Measurements from ENCODE around the gene PLCB1. TPM values are rescaled to one million over a fixed set of nuclear protein-coding genes. Genes with fewer than 3 reads are reported as not detected.

The PLCB1 gene
- total RNA-seq, 1 donor from 2014 or later, result 10.7 TPM

- Histone ChIP-seq H3K4me1 (ENCODE audit: insufficient read depth, low read length) (no peaks in the 10 kb centered on the region), H2AFZ (ENCODE audit: low read depth, low read length) (no peak overlapping the region), H3K4me3 (ENCODE audit: insufficient read depth, low read depth, low read length) (no peak overlapping the region), H3K36me3 (ENCODE audit: insufficient read depth, low read length) (no peaks in the 10 kb centered on the region), H3K9me3 (ENCODE audit: insufficient read depth, low read depth, low read length) (no peaks in the 10 kb centered on the region), H4K20me1 (ENCODE audit: insufficient read depth, low read length) (no peaks in the 10 kb centered on the region), H3K79me2 (ENCODE audit: insufficient read depth, low read length) (no peaks in the 10 kb centered on the region), H3K27me3 (ENCODE audit: insufficient read depth, low read length) (no peaks in the 10 kb centered on the region), H3K4me2 (ENCODE audit: low read length) (no peak overlapping the region), H3K9ac (ENCODE audit: low read length) (no peak overlapping the region), H3K27ac (ENCODE audit: low read depth, low read length) (no peak overlapping the region)
- no peak for TF ChIP-seq CTCF (IDR thresholded peaks at IDR 0.05; ENCODE audit: insufficient read depth, low read depth, low read length)
- TF ChIP-seq EZH2 (IDR thresholded peaks at IDR 0.05; ENCODE audit: insufficient read depth, low read length), result no peak
- Mint-ChIP-seq H3K27ac (ENCODE audit: unreplicated experiment) (no peak overlapping the region), H3K4me3 (ENCODE audit: unreplicated experiment) (no peak overlapping the region), H3K27me3 (ENCODE audit: low read depth, unreplicated experiment) (no peaks in the 10 kb centered on the region), H3K4me1 (ENCODE audit: low read depth, unreplicated experiment) (peaks cover 9% of the 10 kb centered on the region), H3K9me3 (ENCODE audit: unreplicated experiment) (no peaks in the 10 kb centered on the region), H3K36me3 (ENCODE audit: low read depth, unreplicated experiment) (no peaks in the 10 kb centered on the region)
- FAIRE-seq (no peak), DNase-seq (ENCODE audit: low read depth) (no peak)
Observed at GRCh38 chr20:8232332-8232731, 100.3 kb downstream of the PLCB1 start.

- Mint-ChIP-seq H3K4me1 (ENCODE audit: low read depth, unreplicated experiment) (peaks cover 4% of the 10 kb centered on the region), H3K4me3 (ENCODE audit: unreplicated experiment) (no peak overlapping the region), H3K36me3 (ENCODE audit: low read depth, unreplicated experiment) (no peaks in the 10 kb centered on the region), H3K9me3 (ENCODE audit: unreplicated experiment) (no peaks in the 10 kb centered on the region), H3K27me3 (ENCODE audit: low read depth, unreplicated experiment) (no peaks in the 10 kb centered on the region), H3K27ac (ENCODE audit: unreplicated experiment) (no peak overlapping the region)
- Histone ChIP-seq H3K36me3 (ENCODE audit: insufficient read depth, low read length) (no peaks in the 10 kb centered on the region), H4K20me1 (ENCODE audit: insufficient read depth, low read length) (no peaks in the 10 kb centered on the region), H3K27me3 (ENCODE audit: insufficient read depth, low read length) (no peaks in the 10 kb centered on the region), H3K4me3 (ENCODE audit: insufficient read depth, low read depth, low read length) (no peak overlapping the region), H3K4me2 (ENCODE audit: low read length) (no peak overlapping the region), H3K4me1 (ENCODE audit: insufficient read depth, low read length) (no peaks in the 10 kb centered on the region), H3K79me2 (ENCODE audit: insufficient read depth, low read length) (no peaks in the 10 kb centered on the region), H3K9ac (ENCODE audit: low read length) (no peak overlapping the region), H2AFZ (ENCODE audit: low read depth, low read length) (no peak overlapping the region), H3K27ac (ENCODE audit: low read depth, low read length) (no peak overlapping the region), H3K9me3 (ENCODE audit: insufficient read depth, low read depth, low read length) (no peaks in the 10 kb centered on the region)
- FAIRE-seq (peak; percentile 17), DNase-seq (ENCODE audit: low read depth) (no peak)
- TF ChIP-seq EZH2 (IDR thresholded peaks at IDR 0.05; ENCODE audit: insufficient read depth, low read length) (no peak), CTCF (IDR thresholded peaks at IDR 0.05; ENCODE audit: insufficient read depth, low read depth, low read length) (no peak)
Observed at GRCh38 chr20:8234580-8234979, 102.5 kb downstream of the PLCB1 start.

GRCh38 chr20:8242066-8242465 is 110.0 kb downstream of the PLCB1 start:
- Histone ChIP-seq H4K20me1 (ENCODE audit: insufficient read depth, low read length) (no peaks in the 10 kb centered on the region), H3K4me2 (ENCODE audit: low read length) (no peak overlapping the region), H2AFZ (ENCODE audit: low read depth, low read length) (no peak overlapping the region), H3K9ac (ENCODE audit: low read length) (no peak overlapping the region), H3K4me1 (ENCODE audit: insufficient read depth, low read length) (no peaks in the 10 kb centered on the region), H3K27ac (ENCODE audit: low read depth, low read length) (no peak overlapping the region), H3K4me3 (ENCODE audit: insufficient read depth, low read depth, low read length) (no peak overlapping the region), H3K36me3 (ENCODE audit: insufficient read depth, low read length) (no peaks in the 10 kb centered on the region), H3K79me2 (ENCODE audit: insufficient read depth, low read length) (no peaks in the 10 kb centered on the region), H3K27me3 (ENCODE audit: insufficient read depth, low read length) (no peaks in the 10 kb centered on the region), H3K9me3 (ENCODE audit: insufficient read depth, low read depth, low read length) (no peaks in the 10 kb centered on the region)
- DNase-seq (ENCODE audit: low read depth) (no peak), FAIRE-seq (no peak)
- H3K36me3 Mint-ChIP-seq (ENCODE audit: low read depth, unreplicated experiment), result no peaks in the 10 kb centered on the region
- H3K27ac Mint-ChIP-seq (ENCODE audit: unreplicated experiment), result no peak overlapping the region
- H3K4me3 Mint-ChIP-seq (ENCODE audit: unreplicated experiment), result no peak overlapping the region
- TF ChIP-seq CTCF (IDR thresholded peaks at IDR 0.05; ENCODE audit: insufficient read depth, low read depth, low read length), result no peak
- TF ChIP-seq EZH2 (IDR thresholded peaks at IDR 0.05; ENCODE audit: insufficient read depth, low read length), result no peak
- no peaks in the 10 kb centered on the region for H3K9me3 Mint-ChIP-seq (ENCODE audit: unreplicated experiment)
- no peaks in the 10 kb centered on the region for H3K27me3 Mint-ChIP-seq (ENCODE audit: low read depth, unreplicated experiment)
- peaks cover 13% of the 10 kb centered on the region for H3K4me1 Mint-ChIP-seq (ENCODE audit: low read depth, unreplicated experiment)

Data from astrocyte (in vitro differentiated cells and primary cell).